Endothelial cell (in vitro differentiated cells): Measurements from ENCODE around the gene LIFR. TPM values are rescaled to one million over a fixed set of nuclear protein-coding genes. Genes with fewer than 3 reads are reported as not detected.

Source experiments
- DNase-seq: peaks from one replicate; pipeline ENCODE4 v3.0.0; 2021; ENCODE audit warnings: low spot score
- H3K27ac Mint-ChIP-seq: one replicate; pipeline ENCODE4 v1.8.0; 2021; ENCODE audit warnings: mixed read lengths, inconsistent platforms; ENCODE audit not compliant: unreplicated experiment
- H3K27me3 Mint-ChIP-seq: one replicate; pipeline ENCODE4 v1.8.0; 2021; ENCODE audit warnings: mild to moderate bottlenecking, moderate library complexity, mixed read lengths, inconsistent platforms; ENCODE audit not compliant: unreplicated experiment
- H3K36me3 Mint-ChIP-seq: one replicate; pipeline ENCODE4 v1.8.0; 2021; ENCODE audit warnings: mild to moderate bottlenecking, low read depth, mixed read lengths, inconsistent platforms; ENCODE audit not compliant: unreplicated experiment
- H3K4me1 Mint-ChIP-seq: one replicate; pipeline ENCODE4 v1.8.0; 2021; ENCODE audit warnings: mild to moderate bottlenecking, mixed read lengths, inconsistent platforms; ENCODE audit not compliant: unreplicated experiment
- H3K4me3 Mint-ChIP-seq: one replicate; pipeline ENCODE4 v1.8.0; 2021; ENCODE audit warnings: mild to moderate bottlenecking, mixed read lengths, inconsistent platforms; ENCODE audit not compliant: unreplicated experiment
- H3K9me3 Mint-ChIP-seq: one replicate; pipeline ENCODE4 v1.8.0; 2021; ENCODE audit warnings: mixed read lengths, inconsistent platforms; ENCODE audit not compliant: unreplicated experiment
- total RNA-seq: library from RNA; stranded (reverse); fragmentation: NEBNext Ultra II Directional; extraction: Animal tissue kit (Norgen Biotek cat#: 25700); gene quantifications from one replicate; pipeline ENCODE4 v1.2.1, GENCODE V29; 2021; ENCODE audit not compliant: unreplicated experiment
- TF ChIP-seq, protein P1 (sequence below): fragments of 200-600 bp; sonication (generic); IDR thresholded peaks from one replicate; pipeline ENCODE4 v1.5.0; 2021; ENCODE audit warnings: antibody characterized with exemption; ENCODE audit not compliant: unreplicated experiment

LIFR gene
- total RNA-seq, 1 donor from 2014 or later, result 96.0 TPM

DNA sequence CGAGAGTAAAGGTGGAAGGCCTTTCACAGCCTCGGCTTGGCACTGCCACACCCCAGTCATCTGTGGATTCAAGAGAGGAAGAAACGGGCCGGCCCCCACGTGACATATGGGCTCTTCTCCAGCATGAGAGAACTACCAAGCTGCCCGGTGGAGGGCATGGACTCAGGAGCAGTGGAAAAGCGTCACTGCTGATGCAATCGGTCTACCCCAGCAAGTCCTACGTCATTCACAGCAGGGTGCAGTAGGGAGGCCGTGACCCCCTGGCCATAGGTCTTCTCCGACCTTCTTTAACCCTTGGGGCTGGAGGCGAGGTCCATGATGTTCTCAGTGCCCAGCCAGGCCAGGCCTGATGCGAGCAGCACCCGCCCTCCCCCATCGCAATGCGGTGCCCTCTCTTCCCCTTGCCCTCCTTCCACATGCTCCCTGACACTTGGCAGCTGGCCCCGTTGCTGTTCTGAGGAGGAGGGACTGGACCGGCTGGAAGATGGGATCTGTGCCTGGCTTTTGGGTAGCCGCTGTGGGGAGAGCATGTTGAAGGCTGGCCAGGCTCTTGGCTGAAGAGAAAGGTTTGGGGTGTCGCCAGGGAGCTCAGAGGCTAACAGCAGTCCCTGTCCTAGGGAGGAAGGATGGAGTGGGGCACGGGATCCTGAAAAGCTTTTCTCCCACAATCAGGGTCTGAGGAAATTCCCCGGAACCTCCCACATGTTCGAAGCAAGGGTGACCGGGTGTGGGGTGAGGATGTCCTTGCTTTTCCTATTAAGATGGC is 89.8 kb downstream of the LIFR start:
- Mint-ChIP-seq H3K4me3 (no peak overlapping the region), H3K36me3 (peaks cover 4% of the 10 kb centered on the region), H3K27ac (no peak overlapping the region), H3K9me3 (no peaks in the 10 kb centered on the region), H3K4me1 (peaks cover 15% of the 10 kb centered on the region), H3K27me3 (peaks cover 2% of the 10 kb centered on the region)
- TF ChIP-seq, protein P1, sequence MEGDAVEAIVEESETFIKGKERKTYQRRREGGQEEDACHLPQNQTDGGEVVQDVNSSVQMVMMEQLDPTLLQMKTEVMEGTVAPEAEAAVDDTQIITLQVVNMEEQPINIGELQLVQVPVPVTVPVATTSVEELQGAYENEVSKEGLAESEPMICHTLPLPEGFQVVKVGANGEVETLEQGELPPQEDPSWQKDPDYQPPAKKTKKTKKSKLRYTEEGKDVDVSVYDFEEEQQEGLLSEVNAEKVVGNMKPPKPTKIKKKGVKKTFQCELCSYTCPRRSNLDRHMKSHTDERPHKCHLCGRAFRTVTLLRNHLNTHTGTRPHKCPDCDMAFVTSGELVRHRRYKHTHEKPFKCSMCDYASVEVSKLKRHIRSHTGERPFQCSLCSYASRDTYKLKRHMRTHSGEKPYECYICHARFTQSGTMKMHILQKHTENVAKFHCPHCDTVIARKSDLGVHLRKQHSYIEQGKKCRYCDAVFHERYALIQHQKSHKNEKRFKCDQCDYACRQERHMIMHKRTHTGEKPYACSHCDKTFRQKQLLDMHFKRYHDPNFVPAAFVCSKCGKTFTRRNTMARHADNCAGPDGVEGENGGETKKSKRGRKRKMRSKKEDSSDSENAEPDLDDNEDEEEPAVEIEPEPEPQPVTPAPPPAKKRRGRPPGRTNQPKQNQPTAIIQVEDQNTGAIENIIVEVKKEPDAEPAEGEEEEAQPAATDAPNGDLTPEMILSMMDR, result no peak
- no peak for DNase-seq

DNA sequence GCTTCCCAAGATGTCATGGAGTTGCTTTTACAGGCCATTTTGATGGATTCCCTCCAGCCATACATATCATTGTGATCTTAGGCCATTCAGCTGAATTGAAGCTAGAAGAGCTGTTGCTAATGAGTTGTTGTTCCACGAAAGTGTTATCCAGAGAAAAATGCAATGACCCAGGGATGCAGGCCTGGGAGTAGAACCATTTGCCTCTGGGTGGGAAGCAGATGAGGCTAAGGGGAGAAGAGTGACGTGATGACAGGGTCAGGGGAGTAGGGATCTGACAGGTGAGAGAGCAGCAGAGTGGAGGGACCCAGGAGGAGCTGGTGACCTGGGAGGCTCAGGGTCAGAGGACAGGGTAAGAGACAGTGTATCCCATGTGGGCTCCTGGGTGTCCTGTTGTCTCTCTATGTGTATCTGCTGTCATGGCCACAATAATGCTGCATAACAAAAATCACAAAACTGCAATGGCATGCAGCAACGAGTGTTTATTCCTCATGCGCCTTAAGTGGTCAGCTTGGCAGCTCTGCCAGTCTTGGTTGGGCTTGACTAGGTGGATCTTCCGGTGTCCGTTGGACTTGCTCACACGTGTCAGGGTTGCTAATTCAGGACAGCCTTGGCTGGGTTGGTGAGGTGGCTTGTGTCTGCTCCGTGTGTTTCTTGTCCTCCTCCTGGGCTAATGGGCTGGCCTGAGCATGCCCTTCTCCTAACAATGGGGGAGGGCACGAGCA is 90.6 kb downstream of the LIFR start:
- H3K27ac Mint-ChIP-seq, result no peak overlapping the region
- H3K4me1 Mint-ChIP-seq, result peaks cover 15% of the 10 kb centered on the region
- H3K27me3 Mint-ChIP-seq, result peaks cover 2% of the 10 kb centered on the region
- TF ChIP-seq, protein P1, result no peak
- no peaks in the 10 kb centered on the region for H3K9me3 Mint-ChIP-seq
- H3K4me3 Mint-ChIP-seq, result no peak overlapping the region
- peaks cover 4% of the 10 kb centered on the region for H3K36me3 Mint-ChIP-seq
- DNase-seq, result no peak

DNA sequence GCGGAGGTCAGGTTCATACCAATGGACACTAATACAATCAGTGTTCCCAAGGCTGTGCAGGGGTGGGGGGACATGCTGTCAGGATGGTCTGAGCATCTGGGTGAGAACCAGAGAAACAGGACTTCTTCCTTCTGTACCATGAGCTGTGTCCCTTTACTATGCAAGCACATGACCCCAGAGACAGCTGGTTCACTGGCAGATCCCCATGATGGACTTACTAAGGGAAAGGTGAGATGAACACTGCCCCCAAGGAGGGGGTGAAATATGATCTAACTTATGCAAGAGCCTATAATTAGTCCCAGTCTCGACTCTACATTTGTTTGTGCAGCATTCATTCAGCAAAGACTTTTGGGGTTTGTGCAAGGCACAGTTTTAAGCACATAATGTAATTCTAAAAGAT is 91.4 kb downstream of the LIFR start:
- TF ChIP-seq, protein P1, result no peak
- no peak for DNase-seq
- no peak overlapping the region for H3K4me3 Mint-ChIP-seq
- no peaks in the 10 kb centered on the region for H3K9me3 Mint-ChIP-seq
- peaks cover 15% of the 10 kb centered on the region for H3K4me1 Mint-ChIP-seq
- peaks cover 4% of the 10 kb centered on the region for H3K36me3 Mint-ChIP-seq
- H3K27ac Mint-ChIP-seq, result no peak overlapping the region
- peaks cover 2% of the 10 kb centered on the region for H3K27me3 Mint-ChIP-seq

DNA sequence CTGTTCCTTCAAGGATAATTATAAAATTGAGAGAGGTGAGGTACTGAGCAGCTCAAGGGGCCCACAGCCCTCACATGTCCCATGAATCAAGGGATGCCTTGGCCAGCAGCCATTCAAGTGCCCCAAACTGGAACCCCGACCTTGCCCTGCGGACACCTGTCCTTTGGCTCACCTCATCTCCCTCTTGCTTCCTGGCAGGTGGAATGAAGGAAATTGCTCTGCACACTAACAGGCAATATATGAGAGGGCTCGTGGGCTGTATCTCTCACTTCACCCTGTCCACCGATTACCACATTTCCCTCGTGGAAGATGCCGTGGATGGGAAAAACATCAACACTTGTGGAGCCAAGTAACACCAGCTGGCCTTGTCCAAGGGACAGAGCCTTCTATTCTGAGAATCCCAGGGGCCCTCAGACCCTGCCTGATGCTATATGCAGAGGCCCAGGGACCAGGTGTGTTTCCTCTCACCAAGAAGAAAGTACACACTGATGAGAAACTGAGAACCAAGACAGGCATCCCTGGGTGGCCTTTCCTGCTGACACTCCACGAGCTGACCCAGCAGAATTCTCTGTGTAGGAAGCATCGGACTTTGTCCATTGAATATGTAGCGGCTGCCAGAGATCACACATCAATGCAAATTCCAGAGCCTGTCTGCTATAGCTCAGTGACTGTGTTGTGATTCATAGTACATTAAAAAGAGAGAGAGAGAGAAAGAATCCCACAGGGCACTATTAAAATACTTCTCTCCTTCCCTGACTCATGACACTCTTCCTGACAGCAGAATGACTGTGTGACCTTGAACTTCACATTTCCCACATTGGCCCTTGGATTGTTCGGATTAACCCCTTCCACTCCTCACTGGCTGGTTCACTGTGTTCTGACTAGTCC is 92.6 kb downstream of the LIFR start:
- Mint-ChIP-seq H3K9me3 (no peaks in the 10 kb centered on the region), H3K27ac (no peak overlapping the region), H3K36me3 (no peaks in the 10 kb centered on the region), H3K4me3 (no peak overlapping the region), H3K4me1 (peaks cover 13% of the 10 kb centered on the region), H3K27me3 (peaks cover 2% of the 10 kb centered on the region)
- no peak for DNase-seq
- TF ChIP-seq, protein P1, result no peak
